DOHH2 (cell line): ENCODE data around the gene SPOUT1.

Source experiments
- CTCF ChIP-seq: fragments of 200-600 bp; sonication (generic); IDR thresholded peaks from one replicate; pipeline ENCODE4 v1.5.1; 2014; ENCODE audit warnings: antibody characterized with exemption, mild to moderate bottlenecking, low read depth, low read length; ENCODE audit not compliant: poor library complexity, severe bottlenecking
- EZH2phosphoT487 ChIP-seq: fragments of 200-600 bp; sonication (generic); IDR thresholded peaks from 2 replicates; pipeline ENCODE4 v1.6.1; 2017; ENCODE audit warnings: borderline replicate concordance, mild to moderate bottlenecking, antibody characterized with exemption, low read length, moderate library complexity, mixed read lengths

- TF ChIP-seq CTCF (no peak), EZH2phosphoT487 (no peak)
Measured at GRCh38 chr9:128792134-128792533, 37.5 kb downstream of the SPOUT1 start.
